Sigmoid colon (tissue), 7 donors: ENCODE measurements around the gene PON2. TPM values are rescaled to one million over a fixed set of nuclear protein-coding genes. Genes with fewer than 3 reads are reported as not detected.

Experiments used
- DNase-seq: peaks from one replicate; pipeline ENCODE4 v3.0.0-alpha.2; 2019
- H3K27ac ChIP-seq, 4 donors: fragments of 200-600 bp; sonication (generic); one replicate each; pipeline ENCODE4 v1.5.1; 2016 to 2019; ENCODE audit warnings: mild to moderate bottlenecking in 1 of 4
- H3K27me3 ChIP-seq, 3 donors: fragments of 200-600 bp; sonication (generic); one replicate each; pipeline ENCODE4 v1.5.1; 2019; ENCODE audit warnings: mild to moderate bottlenecking in 1 of 3
- H3K36me3 ChIP-seq, 4 donors: fragments of 200-600 bp; sonication (generic); one replicate each; pipeline ENCODE4 v1.5.1; 2016 to 2019
- H3K4me1 ChIP-seq, 4 donors: fragments of 200-600 bp; sonication (generic); one replicate each; pipeline ENCODE4 v1.5.1; 2017 to 2019
- H3K4me3 ChIP-seq, 4 donors: fragments of 200-600 bp; sonication (generic); one replicate each; pipeline ENCODE4 v1.5.1; 2017 to 2019; ENCODE audit warnings: mild to moderate bottlenecking in 2 of 4, moderate library complexity in 1 of 4
- H3K9me3 ChIP-seq, 4 donors: fragments of 200-600 bp in 3 of 4; sonication (generic) in 3 of 4; one replicate each; pipeline versions ENCODE4 v1.5.1 to v1.6.1; 2013 to 2019
- EP300 ChIP-seq, 4 donors: sonication (generic); formaldehyde crosslinking; IDR thresholded peaks; one replicate each; pipeline ENCODE4 v1.6.1; 2017; ENCODE audit warnings: antibody characterized with exemption in 4 of 4
- POLR2A ChIP-seq, 2 donors: fragments of 450-650 bp; IDR thresholded peaks; one replicate each; pipeline ENCODE4 v1.6.1; 2016; ENCODE audit warnings: antibody characterized with exemption in 2 of 2, mild to moderate bottlenecking in 2 of 2, moderate library complexity in 2 of 2
- POLR2AphosphoS5 ChIP-seq, 4 donors: sonication (generic); formaldehyde crosslinking; IDR thresholded peaks; one replicate each; pipeline ENCODE4 v1.6.1; 2017; ENCODE audit warnings: antibody characterized with exemption in 4 of 4
- whole genome bisulfite sequencing, 2 donors: extraction: QIAGEN DNeasy Blood & Tissue Kit; methylation state at CpG; one replicate each; pipeline ENCODE4 v1.1.7; 2013; 5-methylcytosine and 5-hydroxymethylcytosine counted together
- intact Hi-C: fragments of 100-400 bp; cut with DNase I; formaldehyde crosslinking; loops from one replicate; pipeline ENCODE4 v1.15.1; 2023
- polyA plus RNA-seq, 3 donors: library from polyadenylated mRNA; stranded (reverse); fragments of 200-250 nt; gene quantifications; one replicate each; pipeline ENCODE4 v1.2.3, GENCODE V29; 2013
- total RNA-seq, 4 donors: library from RNA; depleted of rRNA; stranded (reverse); fragments of >200 nt; gene quantifications; one replicate each; pipeline ENCODE4 v1.1.0, GENCODE V29; 2016
- TF ChIP-seq, protein P1 (sequence below), 4 experiments: fragments of 450-650 bp in 3 of 4; fragments of 200-600 bp in 1 of 4; IDR thresholded peaks; one replicate each; pipeline ENCODE4 v1.5.1; 2016 to 2019; ENCODE audit warnings: antibody characterized with exemption in 4 of 4, mild to moderate bottlenecking in 3 of 4, moderate library complexity in 2 of 4
- donor health status: healthy with polysubstance abuse.
- donor health status: Bipolar disorder and iron deficiency.
- donor health status: healthy.

PON2 gene
- total and polyA plus RNA-seq, 7 donors: 37.2 to 103 (median 79.1) TPM

DNA sequence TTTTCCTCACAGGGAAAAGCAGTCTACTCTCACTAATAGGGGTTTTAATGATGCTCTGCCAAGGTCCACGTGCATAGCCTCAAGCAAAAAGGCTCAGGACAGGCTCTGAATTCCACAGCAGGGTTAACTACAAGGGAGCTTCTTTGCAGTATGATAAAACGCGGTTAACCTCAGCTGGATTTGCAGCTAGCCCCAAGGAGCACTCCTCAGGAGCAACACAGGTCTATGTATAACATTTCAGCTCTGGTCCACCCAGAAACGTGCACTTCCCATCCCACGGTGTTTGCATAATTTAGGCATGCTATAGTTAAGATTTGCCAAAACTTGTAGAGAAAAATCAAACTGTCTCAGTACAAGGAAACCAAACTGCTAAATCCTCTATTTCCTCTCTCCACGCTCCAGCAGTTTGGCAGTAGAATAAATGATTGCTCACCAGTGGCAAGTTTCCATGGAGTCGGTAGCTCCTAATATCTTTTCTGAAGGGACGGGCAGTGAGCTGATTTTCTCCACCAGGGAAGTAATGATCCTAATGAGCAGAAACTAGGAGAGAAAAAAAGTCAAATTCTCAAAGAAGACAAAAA is 37.8 kb upstream of the PON2 start:
- H3K36me3 ChIP-seq: no peaks in the 10 kb centered on the region
- no peak for TF ChIP-seq EP300 (IDR thresholded peaks at IDR 0.05)
- TF ChIP-seq, protein P1, sequence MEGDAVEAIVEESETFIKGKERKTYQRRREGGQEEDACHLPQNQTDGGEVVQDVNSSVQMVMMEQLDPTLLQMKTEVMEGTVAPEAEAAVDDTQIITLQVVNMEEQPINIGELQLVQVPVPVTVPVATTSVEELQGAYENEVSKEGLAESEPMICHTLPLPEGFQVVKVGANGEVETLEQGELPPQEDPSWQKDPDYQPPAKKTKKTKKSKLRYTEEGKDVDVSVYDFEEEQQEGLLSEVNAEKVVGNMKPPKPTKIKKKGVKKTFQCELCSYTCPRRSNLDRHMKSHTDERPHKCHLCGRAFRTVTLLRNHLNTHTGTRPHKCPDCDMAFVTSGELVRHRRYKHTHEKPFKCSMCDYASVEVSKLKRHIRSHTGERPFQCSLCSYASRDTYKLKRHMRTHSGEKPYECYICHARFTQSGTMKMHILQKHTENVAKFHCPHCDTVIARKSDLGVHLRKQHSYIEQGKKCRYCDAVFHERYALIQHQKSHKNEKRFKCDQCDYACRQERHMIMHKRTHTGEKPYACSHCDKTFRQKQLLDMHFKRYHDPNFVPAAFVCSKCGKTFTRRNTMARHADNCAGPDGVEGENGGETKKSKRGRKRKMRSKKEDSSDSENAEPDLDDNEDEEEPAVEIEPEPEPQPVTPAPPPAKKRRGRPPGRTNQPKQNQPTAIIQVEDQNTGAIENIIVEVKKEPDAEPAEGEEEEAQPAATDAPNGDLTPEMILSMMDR (IDR thresholded peaks at IDR 0.05): no peak
- no peak for TF ChIP-seq POLR2A (IDR thresholded peaks at IDR 0.05)
- no peak for TF ChIP-seq POLR2AphosphoS5 (IDR thresholded peaks at IDR 0.05)
- no peak for DNase-seq
- intact Hi-C loops: loop anchor here (10.0 kb wide), 3 partner anchors 78 to 1368 kb away; partner anchors contain the start of gene PON3
- H3K27ac ChIP-seq: no peak overlapping the region
- no peaks in the 10 kb centered on the region for H3K9me3 ChIP-seq
- H3K4me1 ChIP-seq: no peaks in the 10 kb centered on the region
- H3K4me3 ChIP-seq: no peak overlapping the region
- 72 to 81% methylated on average over 8 of the region's 8 CpGs for WGBS, 2 donors
- H3K27me3 ChIP-seq: no peaks in the 10 kb centered on the region

DNA sequence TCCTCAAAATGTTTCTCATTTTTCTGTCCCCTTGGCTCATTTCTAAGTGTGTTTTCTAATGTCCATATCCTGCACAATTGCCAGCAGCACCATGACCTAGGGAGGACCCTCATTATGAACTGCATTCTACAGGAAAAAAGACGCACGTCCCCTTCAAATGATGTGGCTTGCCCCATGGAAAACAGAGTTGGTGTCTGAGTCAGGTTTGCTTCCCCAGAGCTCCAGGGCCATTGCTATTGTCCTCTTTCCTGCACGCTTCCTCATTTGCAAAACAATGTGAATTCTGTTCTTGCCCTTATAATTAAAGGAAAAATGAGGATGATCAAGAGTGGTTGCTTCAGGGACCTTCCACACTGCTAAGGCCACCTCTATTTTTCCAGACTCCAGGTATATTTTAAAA is 36.2 kb upstream of the PON2 start:
- Histone ChIP-seq H3K4me1 (no peaks in the 10 kb centered on the region), H3K27ac (no peak overlapping the region), H3K9me3 (no peaks in the 10 kb centered on the region), H3K4me3 (no peak overlapping the region), H3K27me3 (no peaks in the 10 kb centered on the region), H3K36me3 (no peaks in the 10 kb centered on the region)
- intact Hi-C loops: loop anchor here (10.0 kb wide), 3 partner anchors 76 to 1366 kb away; partner anchors contain the start of gene PON3
- TF ChIP-seq EP300 (IDR thresholded peaks at IDR 0.05): no peak
- TF ChIP-seq POLR2AphosphoS5 (IDR thresholded peaks at IDR 0.05): no peak
- no peak for TF ChIP-seq POLR2A (IDR thresholded peaks at IDR 0.05)
- TF ChIP-seq, protein P1 (IDR thresholded peaks at IDR 0.05): no peak
- DNase-seq: no peak
- WGBS, 2 donors: 92 to 96% methylated on average over 3 of the region's 3 CpGs

DNA sequence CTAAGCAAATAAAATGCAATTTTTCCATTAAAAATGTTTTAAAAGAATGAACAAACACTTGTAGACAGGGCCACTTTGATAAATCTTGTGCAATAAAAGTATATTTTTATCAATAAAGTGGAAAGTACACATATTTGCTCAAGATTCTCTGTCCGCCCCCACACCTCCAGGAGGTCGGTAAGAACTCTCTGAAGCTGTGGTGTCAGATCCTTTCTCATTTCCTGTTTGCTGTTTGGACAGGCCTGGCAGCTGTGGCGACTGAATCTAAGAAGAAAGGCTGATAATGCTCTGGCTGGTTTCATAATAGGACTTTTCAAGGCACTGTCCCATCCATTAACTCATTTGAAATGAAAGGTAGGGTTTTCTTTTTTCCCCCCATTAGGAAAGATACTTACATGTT is 35.6 kb upstream of the PON2 start:
- no peak for TF ChIP-seq POLR2A (IDR thresholded peaks at IDR 0.05)
- TF ChIP-seq, protein P1 (IDR thresholded peaks at IDR 0.05): no peak
- no peak for TF ChIP-seq EP300 (IDR thresholded peaks at IDR 0.05)
- TF ChIP-seq POLR2AphosphoS5 (IDR thresholded peaks at IDR 0.05): no peak
- H3K36me3 ChIP-seq: no peaks in the 10 kb centered on the region
- no peak overlapping the region for H3K4me3 ChIP-seq
- DNase-seq: no peak
- no peak overlapping the region for H3K27ac ChIP-seq
- H3K4me1 ChIP-seq: no peaks in the 10 kb centered on the region
- no peaks in the 10 kb centered on the region for H3K9me3 ChIP-seq
- intact Hi-C loops: loop anchor here (10.0 kb wide), 3 partner anchors 76 to 1366 kb away; partner anchors contain the start of gene PON3
- WGBS, 2 donors: 6 to 16% methylated on average over 3 of the region's 3 CpGs
- no peaks in the 10 kb centered on the region for H3K27me3 ChIP-seq

GRCh38 chr7:95469848-95470247 is 35.0 kb upstream of the PON2 start:
- no peaks in the 10 kb centered on the region for H3K9me3 ChIP-seq
- H3K4me3 ChIP-seq: no peak overlapping the region
- H3K27ac ChIP-seq: no peak overlapping the region
- DNase-seq: no peak
- intact Hi-C loops: loop anchor here (10.0 kb wide), 3 partner anchors 75 to 1365 kb away; partner anchors contain the start of gene PON3
- TF ChIP-seq, protein P1 (IDR thresholded peaks at IDR 0.05): no peak
- TF ChIP-seq POLR2AphosphoS5 (IDR thresholded peaks at IDR 0.05) (no peak), EP300 (IDR thresholded peaks at IDR 0.05) (no peak), POLR2A (IDR thresholded peaks at IDR 0.05) (no peak)
- H3K36me3 ChIP-seq: no peaks in the 10 kb centered on the region
- no peaks in the 10 kb centered on the region for H3K27me3 ChIP-seq
- WGBS, 2 donors: 73 to 79% methylated on average over 4 of the region's 4 CpGs
- H3K4me1 ChIP-seq: no peaks in the 10 kb centered on the region

- TF ChIP-seq EP300 (IDR thresholded peaks at IDR 0.05) (no peak), POLR2A (IDR thresholded peaks at IDR 0.05) (no peak), POLR2AphosphoS5 (IDR thresholded peaks at IDR 0.05) (no peak)
- TF ChIP-seq, protein P1 (IDR thresholded peaks at IDR 0.05): no peak
- Histone ChIP-seq H3K4me3 (no peak overlapping the region), H3K27ac (no peak overlapping the region), H3K27me3 (no peaks in the 10 kb centered on the region), H3K4me1 (no peaks in the 10 kb centered on the region), H3K9me3 (no peaks in the 10 kb centered on the region), H3K36me3 (no peaks in the 10 kb centered on the region)
- intact Hi-C loops: no loop called here
- no peak for DNase-seq
- 93 to 96% methylated on average over 1 of the region's 1 CpG for WGBS, 2 donors
Measured at GRCh38 chr7:95469187-95469586, 34.4 kb upstream of the PON2 start.
